NCI-H510A treated with DMSO at 0.1 percent for 48 hours (cell line): Measurements from ENCODE around the gene ALDH3B2.

ENCODE experiments used
- DNase-seq: peaks from one replicate; lab custom pipeline; 2025; lab: John Stamatoyannopoulos, UW

Gene ALDH3B2

DNA sequence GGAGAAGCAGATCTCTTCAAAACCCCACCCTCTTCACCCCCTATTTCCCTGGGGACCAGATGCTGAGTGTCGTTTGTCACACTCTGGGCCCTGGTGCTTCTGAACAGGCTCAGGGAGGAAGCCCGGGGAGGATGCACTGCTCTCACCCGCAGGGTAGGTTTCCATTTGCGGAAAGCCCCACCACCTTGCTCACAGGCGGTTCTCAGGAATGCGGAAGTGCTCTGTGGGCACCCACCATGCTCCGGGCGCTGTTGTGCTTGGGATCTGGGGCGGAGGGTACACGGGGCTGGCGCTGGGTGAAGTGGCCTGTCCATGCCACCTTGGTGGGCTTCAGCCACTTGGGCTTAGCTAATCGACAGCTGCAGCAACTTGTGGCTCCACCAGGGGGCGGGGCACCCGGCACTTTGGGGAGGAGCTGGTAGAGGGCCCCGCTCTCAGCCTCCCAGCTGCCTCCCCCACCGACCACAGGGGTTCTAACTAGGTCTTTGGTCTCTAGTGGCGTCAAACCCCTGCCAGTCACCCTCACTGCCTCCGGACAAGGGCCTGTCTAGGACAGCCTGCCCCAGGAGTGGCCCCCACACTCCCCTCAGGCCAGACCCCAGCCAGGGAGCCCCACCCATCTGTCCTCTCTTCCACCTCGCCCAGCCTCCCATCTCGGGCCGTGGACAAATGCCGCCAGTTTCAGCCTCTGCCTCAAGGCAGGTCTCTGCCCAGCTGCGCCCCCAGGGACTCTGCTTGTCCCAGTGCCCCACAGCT, 60.3 kb downstream of the ALDH3B2 start:
- DNase-seq, result no peak

DNA sequence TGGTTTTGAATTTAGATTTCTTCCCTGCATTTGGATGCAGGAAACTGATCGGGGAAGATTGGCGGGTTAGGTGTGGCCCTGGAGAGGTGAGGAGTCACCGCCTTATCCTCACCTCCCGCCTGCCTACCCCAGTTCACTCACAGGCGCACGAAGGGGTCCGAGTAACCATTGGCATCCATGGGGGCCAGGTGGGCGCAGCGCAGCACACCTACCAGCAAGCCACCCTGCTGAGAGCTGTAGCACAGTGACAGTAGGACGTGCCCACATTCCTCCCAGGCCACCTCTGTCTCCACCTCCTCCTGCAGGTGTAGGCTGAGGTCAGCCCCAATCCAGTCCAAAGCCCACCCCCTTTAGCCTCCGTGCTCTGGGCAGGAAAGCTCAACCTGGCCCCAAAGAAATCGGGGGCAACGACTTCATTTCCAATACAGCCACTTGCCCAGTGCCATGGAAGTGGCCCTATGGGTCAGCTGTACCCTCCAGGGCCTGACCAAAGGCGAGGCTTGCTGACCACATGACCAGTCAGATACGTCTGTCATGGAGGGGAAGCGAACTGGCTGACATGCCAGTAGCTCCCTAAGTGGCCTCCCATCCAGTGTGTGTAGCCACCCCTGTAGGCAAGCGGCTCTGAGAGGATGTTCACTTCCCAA, 61.0 kb downstream of the ALDH3B2 start:
- no peak for DNase-seq

DNA sequence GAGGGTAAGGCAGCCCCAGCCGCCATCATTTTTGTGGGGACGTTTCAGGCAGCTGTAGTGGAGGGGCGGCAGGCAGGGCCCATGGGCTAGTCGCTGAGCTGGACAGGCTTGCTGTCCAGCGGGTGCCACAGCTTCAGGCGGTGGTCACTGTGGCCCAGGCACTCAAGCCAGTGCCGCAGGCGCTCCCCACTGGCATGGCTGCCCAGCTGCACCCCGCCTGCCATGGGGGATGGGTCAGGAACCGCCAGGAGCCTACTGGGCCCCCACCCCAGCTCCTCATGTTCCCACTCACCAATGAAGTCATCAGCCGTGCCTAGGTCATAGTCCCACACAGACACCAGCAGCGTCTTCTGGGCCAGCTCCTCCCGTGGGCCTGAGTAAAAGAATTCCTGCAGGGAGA, 61.7 kb downstream of the ALDH3B2 start:
- no peak for DNase-seq
